Subcutaneous abdominal adipose tissue (tissue), 5 donors: ENCODE results near the gene CLIC5.

Source experiments
- H3K27ac ChIP-seq: one replicate; pipeline ENCODE4 v1.7.0; 2013; ENCODE audit warnings: low read depth, mild to moderate bottlenecking, inconsistent platforms, low read length, moderate library complexity
- H3K27me3 ChIP-seq, 5 donors: one replicate each; pipeline ENCODE4 v1.7.0; 2013; ENCODE audit warnings: low read length in 5 of 5, inconsistent platforms in 1 of 5; ENCODE audit not compliant: control insufficient read depth in 5 of 5, insufficient read depth in 4 of 5
- H3K36me3 ChIP-seq, 5 donors: one replicate each; pipeline ENCODE4 v1.7.0; 2013; ENCODE audit warnings: low read length in 5 of 5; ENCODE audit not compliant: control insufficient read depth in 5 of 5, insufficient read depth in 5 of 5
- H3K4me1 ChIP-seq, 5 donors: one replicate each; pipeline ENCODE4 v1.7.0; 2013; ENCODE audit warnings: low read length in 5 of 5, mild to moderate bottlenecking in 3 of 5, moderate library complexity in 1 of 5; ENCODE audit not compliant: control insufficient read depth in 5 of 5, insufficient read depth in 5 of 5
- H3K4me3 ChIP-seq, 5 donors: one replicate each; pipeline ENCODE4 v1.7.0; 2013; ENCODE audit warnings: low read length in 5 of 5, low read depth in 1 of 5
- H3K9ac ChIP-seq, 5 donors: one replicate each; pipeline ENCODE4 v1.7.0; 2013; ENCODE audit warnings: low read length in 5 of 5, mild to moderate bottlenecking in 4 of 5, moderate library complexity in 3 of 5
- H3K9me3 ChIP-seq, 5 donors: one replicate each; pipeline ENCODE4 v1.7.0; 2013; ENCODE audit warnings: low read length in 5 of 5; ENCODE audit not compliant: control insufficient read depth in 5 of 5
- donor health status: healthy.
- donor health status: healthy.
- donor health status: healthy.
- donor health status: healthy.
- donor health status: healthy.

Gene CLIC5

DNA sequence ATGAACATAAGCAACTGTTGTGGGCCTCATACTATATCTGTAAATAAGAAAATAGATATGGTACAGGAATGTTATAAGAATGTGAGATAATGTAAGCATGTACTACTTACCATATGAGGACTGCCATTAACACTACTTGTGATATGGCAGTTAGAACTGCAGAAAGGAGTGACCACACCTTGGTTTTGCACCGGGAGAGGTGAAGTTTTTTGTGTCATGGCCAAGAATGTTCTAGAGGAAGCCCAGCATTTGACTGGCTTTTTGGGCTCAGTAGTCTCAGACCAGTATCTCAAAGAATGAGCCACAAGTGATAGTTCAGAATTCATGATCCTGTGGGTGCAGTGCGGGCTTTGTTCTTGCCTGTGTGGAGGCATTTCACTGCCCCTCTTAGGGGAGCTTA is 123.5 kb downstream of the CLIC5 start:
- H3K4me1 ChIP-seq: peaks cover 0 to 5% (median 0%) of the 10 kb centered on the region in 5 donors
- no peaks in the 10 kb centered on the region for H3K36me3 ChIP-seq
- no peaks in the 10 kb centered on the region for H3K9me3 ChIP-seq
- H3K27me3 ChIP-seq: no peaks in the 10 kb centered on the region
- H3K27ac ChIP-seq: no peak overlapping the region
- no peak overlapping the region for H3K4me3 ChIP-seq
- no peak overlapping the region for H3K9ac ChIP-seq

DNA sequence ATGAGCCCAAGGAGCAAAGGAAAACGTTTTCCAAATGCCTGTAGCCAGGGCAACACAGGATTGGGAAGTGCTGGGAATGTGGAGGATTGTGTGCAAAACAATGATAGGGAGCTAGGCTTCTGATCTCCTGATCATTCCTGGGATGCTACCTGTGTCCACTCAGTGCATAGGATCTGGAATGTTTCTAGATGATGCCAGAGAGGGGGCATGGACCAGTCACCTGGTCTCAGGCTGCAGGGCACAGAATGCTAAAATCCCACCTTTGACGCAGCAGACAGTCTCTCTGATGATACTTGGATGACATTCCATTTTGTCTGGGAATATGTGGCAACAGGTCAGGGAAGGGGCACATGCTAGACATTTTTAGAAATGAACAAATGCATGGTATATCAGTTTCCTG is 128.9 kb downstream of the CLIC5 start:
- no peaks in the 10 kb centered on the region for H3K4me1 ChIP-seq

DNA sequence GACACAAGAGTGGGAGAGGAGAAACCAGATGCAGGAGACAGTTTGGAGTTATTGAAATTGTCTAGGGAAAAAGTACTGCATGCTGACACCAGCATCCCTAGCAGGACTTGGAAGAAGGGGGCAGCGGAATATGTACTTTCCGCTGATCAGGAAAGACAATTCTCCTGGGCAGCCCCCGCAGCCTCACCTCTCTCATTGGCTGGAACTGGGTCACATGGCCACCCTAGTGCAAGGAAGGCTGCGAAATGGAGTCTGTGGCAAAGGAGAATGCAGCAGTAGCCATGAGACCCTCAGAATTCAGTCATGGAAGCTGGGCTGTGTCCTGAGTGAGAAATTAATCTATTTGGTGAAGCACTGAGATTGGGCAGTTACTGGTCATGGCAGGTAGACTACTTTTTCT is 131.3 kb downstream of the CLIC5 start:
- H3K4me1 ChIP-seq: peaks cover 0 to 5% (median 3%) of the 10 kb centered on the region in 5 donors
- no peaks in the 10 kb centered on the region for H3K9me3 ChIP-seq

More for the DNA sequence above, 128.9 kb downstream of the CLIC5 start:
- Histone ChIP-seq H3K4me3 (no peak overlapping the region), H3K27ac (no peak overlapping the region), H3K9ac (no peak overlapping the region), H3K36me3 (no peaks in the 10 kb centered on the region), H3K27me3 (no peaks in the 10 kb centered on the region), H3K9me3 (no peaks in the 10 kb centered on the region)

DNA sequence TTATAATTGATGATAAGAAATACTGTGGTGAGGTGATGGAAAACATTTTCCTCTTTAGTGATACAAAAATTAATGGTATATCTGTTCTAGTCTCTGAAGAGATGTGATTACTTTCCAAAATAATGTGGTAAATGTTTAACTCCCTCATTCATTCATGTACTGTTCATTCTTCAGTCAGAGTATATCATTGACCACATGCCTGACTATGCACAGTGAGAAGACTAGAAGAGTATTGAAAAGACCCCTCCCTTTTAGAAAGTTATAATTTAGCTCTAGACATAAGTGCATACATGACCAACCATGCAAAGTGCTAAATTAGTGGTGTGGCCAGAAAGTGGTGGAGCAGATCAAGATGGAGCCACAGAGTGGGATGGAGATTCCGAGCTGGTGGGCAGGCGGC is 133.0 kb downstream of the CLIC5 start:
- Histone ChIP-seq H3K4me3 (no peak overlapping the region), H3K9ac (no peak overlapping the region), H3K27me3 (no peaks in the 10 kb centered on the region), H3K9me3 (no peaks in the 10 kb centered on the region), H3K36me3 (no peaks in the 10 kb centered on the region), H3K27ac (no peak overlapping the region), H3K4me1 (peaks cover 0 to 5% (median 3%) of the 10 kb centered on the region in 5 donors)

More for the DNA sequence above, 131.3 kb downstream of the CLIC5 start:
- Histone ChIP-seq H3K9ac (no peak overlapping the region), H3K36me3 (no peaks in the 10 kb centered on the region), H3K4me3 (no peak overlapping the region), H3K27me3 (no peaks in the 10 kb centered on the region), H3K27ac (no peak overlapping the region)

DNA sequence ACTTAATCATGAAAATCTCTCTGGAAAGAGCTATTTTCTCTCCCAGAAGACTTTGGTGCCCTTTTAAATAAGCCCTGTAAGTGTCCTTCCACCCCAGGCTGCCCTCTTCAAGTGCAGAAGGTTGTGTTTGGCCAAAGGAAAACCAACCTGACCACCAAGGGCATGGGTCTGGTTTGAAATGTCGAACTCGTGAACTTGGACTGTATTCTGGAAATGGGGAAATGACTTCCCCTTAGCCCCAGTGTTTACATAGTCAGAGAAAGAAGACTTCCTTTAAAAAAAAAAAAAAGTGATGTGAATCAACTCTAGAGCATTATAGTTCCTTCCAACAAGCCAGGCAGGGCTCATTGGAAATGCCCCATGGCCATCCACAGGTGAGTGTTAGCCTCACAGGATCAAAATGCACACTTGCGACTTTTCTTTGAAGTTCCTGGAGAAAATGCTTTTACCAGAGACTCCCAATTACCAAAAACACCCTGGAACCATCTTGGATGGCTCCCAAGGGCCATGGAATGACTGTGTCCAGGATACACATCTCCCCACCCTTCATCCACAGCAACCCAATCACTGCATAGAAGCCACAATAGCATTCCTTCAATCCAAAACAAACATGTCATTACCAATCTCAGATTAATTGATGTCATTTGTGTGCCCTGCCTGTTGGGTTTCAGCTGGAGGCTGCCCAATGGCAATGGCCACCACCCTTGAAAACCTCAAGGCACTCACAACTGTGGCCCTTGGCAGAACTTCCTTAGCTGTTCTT is 133.8 kb downstream of the CLIC5 start:
- H3K27me3 ChIP-seq: no peaks in the 10 kb centered on the region
- no peaks in the 10 kb centered on the region for H3K36me3 ChIP-seq
- H3K9me3 ChIP-seq: no peaks in the 10 kb centered on the region
- no peak overlapping the region for H3K27ac ChIP-seq
- no peak overlapping the region for H3K4me3 ChIP-seq
- H3K4me1 ChIP-seq: peaks cover 0 to 5% (median 3%) of the 10 kb centered on the region in 5 donors
- H3K9ac ChIP-seq: no peak overlapping the region

DNA sequence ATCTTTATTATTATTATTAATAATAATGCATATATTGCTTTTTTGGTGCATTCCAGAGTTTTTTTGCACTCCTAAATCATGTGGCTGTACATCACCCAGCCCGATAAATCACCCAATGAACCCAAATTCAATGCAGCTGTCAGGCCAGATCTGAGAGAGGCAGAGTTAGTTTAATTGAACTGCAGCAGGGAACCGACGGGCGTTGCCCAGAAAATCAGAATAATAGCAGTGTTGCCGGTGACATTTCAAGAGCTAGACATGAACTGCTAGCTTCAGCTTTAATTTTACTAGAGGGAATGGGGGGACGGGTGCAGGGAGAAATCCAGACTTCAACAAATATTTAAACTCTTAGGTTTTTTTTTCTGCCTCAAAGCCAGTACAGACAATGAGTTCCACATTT is 135.0 kb downstream of the CLIC5 start:
- Histone ChIP-seq H3K27me3 (no peaks in the 10 kb centered on the region), H3K27ac (no peak overlapping the region), H3K9ac (no peak overlapping the region), H3K9me3 (no peaks in the 10 kb centered on the region), H3K36me3 (no peaks in the 10 kb centered on the region), H3K4me3 (no peak overlapping the region), H3K4me1 (peaks cover 0 to 5% (median 3%) of the 10 kb centered on the region in 5 donors)

DNA sequence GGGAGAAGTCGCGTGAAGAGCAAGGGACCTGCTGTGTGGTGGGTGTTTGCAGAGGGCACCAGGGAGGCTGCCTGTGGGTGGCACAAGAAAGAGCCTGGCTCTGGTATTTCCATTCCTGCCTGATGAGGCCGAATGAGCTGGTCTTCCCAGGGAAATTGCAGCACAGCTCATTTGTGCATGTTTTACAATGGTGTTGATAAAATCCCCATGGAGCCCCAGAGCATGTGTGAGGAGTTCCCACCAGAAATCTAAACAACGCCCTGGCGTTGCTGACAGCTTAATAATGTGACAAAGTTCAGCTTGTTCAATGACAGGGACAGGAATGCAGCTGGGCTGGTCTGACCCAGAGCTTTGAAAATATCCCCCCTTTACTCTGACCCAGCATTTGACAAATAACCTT is 135.5 kb downstream of the CLIC5 start:
- H3K27me3 ChIP-seq: no peaks in the 10 kb centered on the region
- H3K36me3 ChIP-seq: no peaks in the 10 kb centered on the region
- H3K9me3 ChIP-seq: no peaks in the 10 kb centered on the region
- no peak overlapping the region for H3K27ac ChIP-seq
- no peak overlapping the region for H3K4me3 ChIP-seq
- no peak overlapping the region for H3K9ac ChIP-seq
- peaks cover 0 to 5% (median 3%) of the 10 kb centered on the region in 5 donors for H3K4me1 ChIP-seq

DNA sequence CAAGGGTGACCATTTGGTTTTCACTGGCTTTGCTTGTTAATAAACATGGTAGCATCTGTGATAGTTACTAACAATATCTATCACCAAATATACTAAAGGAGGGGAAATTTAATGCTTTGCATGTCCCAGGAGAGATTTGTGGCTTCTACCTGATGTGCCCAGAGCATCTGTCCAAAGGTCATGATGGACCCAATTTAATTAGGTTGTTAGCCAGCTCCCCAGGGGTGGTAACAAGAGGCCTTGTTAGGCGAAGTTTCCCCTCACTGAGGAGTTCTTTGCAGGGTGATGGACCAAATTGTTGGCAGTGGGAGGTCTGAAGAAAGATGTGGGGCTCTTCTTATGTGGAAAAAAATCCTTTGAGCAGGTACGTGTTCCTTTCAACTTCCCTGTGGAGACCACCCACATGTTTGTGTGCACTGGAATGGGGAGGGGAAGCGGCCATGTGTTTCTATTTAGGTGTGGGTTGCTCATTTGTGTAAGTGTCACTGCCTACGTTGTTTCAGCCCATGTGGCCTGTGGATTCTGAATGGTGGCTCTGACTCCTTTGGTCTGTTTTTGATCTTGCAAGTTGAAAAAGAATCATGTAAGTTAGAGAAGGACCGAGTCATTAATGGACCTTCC is 137.6 kb downstream of the CLIC5 start:
- Histone ChIP-seq H3K9me3 (no peaks in the 10 kb centered on the region), H3K4me3 (no peak overlapping the region), H3K36me3 (no peaks in the 10 kb centered on the region), H3K27me3 (no peaks in the 10 kb centered on the region), H3K9ac (no peak overlapping the region), H3K4me1 (peaks cover 0 to 5% (median 3%) of the 10 kb centered on the region in 5 donors), H3K27ac (no peak overlapping the region)

DNA sequence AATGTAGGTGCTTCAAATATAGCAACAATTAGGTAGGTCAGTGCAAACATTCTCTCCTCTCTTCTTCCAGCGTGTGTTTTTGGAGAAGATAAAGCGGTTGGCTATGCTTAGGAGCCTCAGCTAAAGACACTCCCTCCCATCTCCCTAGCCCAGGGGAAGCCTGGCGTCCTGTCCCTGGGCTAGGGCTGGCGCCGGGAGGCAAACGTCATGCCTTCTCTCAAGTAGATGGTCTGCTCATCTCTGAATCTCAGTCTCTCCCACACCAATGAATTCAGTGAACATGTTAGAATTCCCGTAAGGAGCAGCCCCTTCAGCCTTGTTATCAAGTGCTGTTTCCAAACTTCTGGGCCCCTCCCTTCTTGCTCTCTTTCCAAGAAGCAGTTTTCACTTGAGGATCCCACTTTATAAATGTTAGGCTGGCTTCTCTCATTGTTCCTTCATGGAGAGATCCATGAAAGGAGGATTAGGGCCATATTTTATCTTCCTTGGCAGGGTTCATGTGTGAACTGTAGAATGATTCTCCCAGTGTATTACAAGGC is 142.8 kb downstream of the CLIC5 start:
- Histone ChIP-seq H3K27me3 (no peaks in the 10 kb centered on the region), H3K36me3 (no peaks in the 10 kb centered on the region), H3K27ac (no peak overlapping the region), H3K4me1 (no peaks in the 10 kb centered on the region), H3K9ac (no peak overlapping the region), H3K4me3 (no peak overlapping the region), H3K9me3 (no peaks in the 10 kb centered on the region)

DNA sequence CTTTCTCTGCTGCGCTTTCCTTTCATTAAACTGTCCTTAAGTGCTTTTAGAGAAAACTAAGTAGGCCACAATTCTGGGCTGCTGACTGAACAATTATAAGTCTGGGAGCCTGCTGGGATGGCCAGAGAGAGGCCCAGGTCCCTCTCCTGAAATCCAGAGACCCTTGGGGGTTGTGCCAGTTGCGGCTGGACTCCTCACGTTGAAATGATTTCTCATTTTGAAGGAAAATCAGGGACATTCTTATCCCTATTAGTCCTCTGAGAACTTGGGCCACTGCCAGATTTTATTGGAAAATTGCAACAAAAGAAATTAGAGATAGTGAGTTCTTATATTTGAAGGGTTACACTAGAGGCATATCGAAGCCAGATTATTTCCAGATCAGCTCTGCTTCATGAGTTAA is 145.1 kb downstream of the CLIC5 start:
- no peaks in the 10 kb centered on the region for H3K9me3 ChIP-seq
- H3K27me3 ChIP-seq: no peaks in the 10 kb centered on the region

More for the DNA sequence above, 145.1 kb downstream of the CLIC5 start:
- no peak overlapping the region for H3K4me3 ChIP-seq
- no peaks in the 10 kb centered on the region for H3K4me1 ChIP-seq
- H3K27ac ChIP-seq: no peak overlapping the region
- no peaks in the 10 kb centered on the region for H3K36me3 ChIP-seq
- H3K9ac ChIP-seq: no peak overlapping the region
